DND-41 (cell line): ENCODE results near the gene TRIM56.

Source experiments
- CTCF ChIP-seq: IDR thresholded peaks from 2 replicates; pipeline ENCODE4 v1.5.1; 2012; ENCODE audit warnings: borderline replicate concordance, low read length, moderate library complexity, mild to moderate bottlenecking; ENCODE audit not compliant: poor library complexity, severe bottlenecking; ENCODE audit errors: extremely low read depth
- EZH2 ChIP-seq: IDR thresholded peaks from 3 replicates; pipeline ENCODE4 v1.6.1; 2012; ENCODE audit warnings: borderline replicate concordance, low read depth, mild to moderate bottlenecking, moderate library complexity, low read length, inconsistent platforms; ENCODE audit not compliant: severe bottlenecking

GRCh38 chr7:101096331-101096956 is 11.2 kb downstream of the TRIM56 start:
- TF ChIP-seq CTCF (no peak), EZH2 (no peak)
